ENCODE results near the gene ZNF438.
A peak's percentile ranks its signal among the peaks of the same experiment; 100 is the strongest.

ZNF438 gene

DNA sequence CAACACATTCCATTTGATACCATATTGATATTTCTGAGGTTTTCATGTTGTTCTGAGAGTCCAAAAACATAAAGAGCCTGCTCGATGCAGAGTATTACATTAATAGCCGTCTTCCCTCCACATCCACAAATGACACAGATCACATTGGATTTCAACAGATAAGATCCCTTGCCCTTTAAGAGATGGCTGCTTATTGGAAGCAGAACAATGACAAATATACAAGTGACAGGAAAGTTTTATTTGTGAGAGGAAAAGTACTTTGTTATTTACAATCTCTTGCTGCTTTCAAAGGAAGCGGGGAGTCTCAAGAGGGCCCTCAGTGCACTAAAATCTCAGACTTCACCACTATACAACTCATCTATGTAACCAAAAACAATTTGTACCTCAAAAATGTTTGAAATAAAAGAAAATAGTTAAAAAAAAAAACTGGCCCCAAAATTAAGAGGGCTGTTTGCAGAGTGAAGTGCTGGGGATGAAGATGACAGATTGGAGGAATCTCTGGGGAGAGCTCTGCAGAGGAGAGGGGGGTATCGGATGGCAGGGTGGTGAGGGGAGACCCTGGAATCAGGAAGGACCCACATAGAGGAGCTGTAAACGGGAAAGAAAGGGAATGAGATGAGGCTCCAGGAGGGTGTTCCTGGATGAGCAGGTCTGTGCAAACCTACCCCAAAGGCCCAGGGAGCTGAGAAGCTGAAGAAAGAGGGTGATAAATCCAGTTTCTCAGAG, 42.5 kb upstream of the ZNF438 start:
- DNase-seq (ENCODE audit: low spot score) = no peak
- TF ChIP-seq, protein P1, sequence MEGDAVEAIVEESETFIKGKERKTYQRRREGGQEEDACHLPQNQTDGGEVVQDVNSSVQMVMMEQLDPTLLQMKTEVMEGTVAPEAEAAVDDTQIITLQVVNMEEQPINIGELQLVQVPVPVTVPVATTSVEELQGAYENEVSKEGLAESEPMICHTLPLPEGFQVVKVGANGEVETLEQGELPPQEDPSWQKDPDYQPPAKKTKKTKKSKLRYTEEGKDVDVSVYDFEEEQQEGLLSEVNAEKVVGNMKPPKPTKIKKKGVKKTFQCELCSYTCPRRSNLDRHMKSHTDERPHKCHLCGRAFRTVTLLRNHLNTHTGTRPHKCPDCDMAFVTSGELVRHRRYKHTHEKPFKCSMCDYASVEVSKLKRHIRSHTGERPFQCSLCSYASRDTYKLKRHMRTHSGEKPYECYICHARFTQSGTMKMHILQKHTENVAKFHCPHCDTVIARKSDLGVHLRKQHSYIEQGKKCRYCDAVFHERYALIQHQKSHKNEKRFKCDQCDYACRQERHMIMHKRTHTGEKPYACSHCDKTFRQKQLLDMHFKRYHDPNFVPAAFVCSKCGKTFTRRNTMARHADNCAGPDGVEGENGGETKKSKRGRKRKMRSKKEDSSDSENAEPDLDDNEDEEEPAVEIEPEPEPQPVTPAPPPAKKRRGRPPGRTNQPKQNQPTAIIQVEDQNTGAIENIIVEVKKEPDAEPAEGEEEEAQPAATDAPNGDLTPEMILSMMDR (conservative IDR thresholded peaks at IDR 0.05; ENCODE audit: low read depth) = no peak
- ChIA-PET POLR2A (ENCODE audit: low non-redundant PET) (no interaction called here), CTCF (interaction anchor here (0.6 to 0.7 kb wide), 2 partner anchors 24 to 403 kb away, joined by 3 to 6 read pairs; no protein-coding TSS in a partner anchor)
- no peak overlapping the region for H3K27ac ChIP-seq

DNA sequence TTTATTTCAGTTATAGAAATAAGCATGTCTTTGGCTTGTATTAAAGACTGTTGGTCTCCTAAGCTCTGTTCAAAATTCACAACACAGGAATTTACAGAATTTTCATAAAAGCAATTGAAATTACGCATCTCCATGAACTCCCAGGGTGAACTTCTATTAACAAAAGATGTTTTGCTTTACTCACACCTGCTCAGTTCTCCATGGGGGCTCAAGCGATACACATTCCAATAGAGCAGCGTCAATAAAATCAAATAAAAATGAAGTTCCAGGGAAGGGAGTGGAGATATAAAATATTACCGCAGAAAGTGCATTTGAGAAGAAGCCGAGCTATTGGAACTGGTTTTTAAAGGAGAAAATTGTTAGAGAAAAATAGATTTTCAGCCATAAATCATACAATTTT, 41.5 kb upstream of the ZNF438 start:
- DNase-seq (ENCODE audit: low spot score) = no peak
- TF ChIP-seq, protein P1 (conservative IDR thresholded peaks at IDR 0.05; ENCODE audit: low read depth) = no peak
- ChIA-PET CTCF (interaction anchor here (0.6 to 0.9 kb wide), 2 partner anchors 10 to 24 kb away, joined by 3 read pairs; no protein-coding TSS in a partner anchor), POLR2A (ENCODE audit: low non-redundant PET) (no interaction called here)
- no peak overlapping the region for H3K27ac ChIP-seq

DNA sequence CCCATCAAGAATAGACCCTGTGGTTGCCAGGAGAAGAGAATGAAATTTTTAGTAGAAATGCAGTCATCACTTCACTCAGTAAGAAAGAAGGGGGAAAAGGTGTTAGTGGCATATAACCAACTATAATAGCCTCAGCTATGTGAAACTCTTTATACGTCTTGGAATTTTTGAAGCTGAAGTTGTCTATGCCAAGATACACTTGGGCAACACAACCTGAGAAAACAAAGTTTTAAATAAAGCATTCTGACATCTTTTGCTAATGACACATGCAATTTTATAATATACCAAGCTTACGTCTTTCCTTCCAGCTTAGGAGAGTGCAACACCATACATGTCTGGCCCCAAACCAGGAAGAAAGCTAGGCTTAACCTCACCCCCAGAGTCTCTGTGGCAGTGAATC, 40.8 kb upstream of the ZNF438 start:
- CTCF ChIA-PET = interaction anchor here (0.9 kb wide), 1 partner anchor 11 kb away, joined by 3 read pairs; no protein-coding TSS in a partner anchor
- POLR2A ChIA-PET (ENCODE audit: low non-redundant PET) = no interaction called here
- H3K27ac ChIP-seq = no peak overlapping the region
- TF ChIP-seq, protein P1 (conservative IDR thresholded peaks at IDR 0.05; ENCODE audit: low read depth) = no peak
- DNase-seq (ENCODE audit: low spot score) = no peak

DNA sequence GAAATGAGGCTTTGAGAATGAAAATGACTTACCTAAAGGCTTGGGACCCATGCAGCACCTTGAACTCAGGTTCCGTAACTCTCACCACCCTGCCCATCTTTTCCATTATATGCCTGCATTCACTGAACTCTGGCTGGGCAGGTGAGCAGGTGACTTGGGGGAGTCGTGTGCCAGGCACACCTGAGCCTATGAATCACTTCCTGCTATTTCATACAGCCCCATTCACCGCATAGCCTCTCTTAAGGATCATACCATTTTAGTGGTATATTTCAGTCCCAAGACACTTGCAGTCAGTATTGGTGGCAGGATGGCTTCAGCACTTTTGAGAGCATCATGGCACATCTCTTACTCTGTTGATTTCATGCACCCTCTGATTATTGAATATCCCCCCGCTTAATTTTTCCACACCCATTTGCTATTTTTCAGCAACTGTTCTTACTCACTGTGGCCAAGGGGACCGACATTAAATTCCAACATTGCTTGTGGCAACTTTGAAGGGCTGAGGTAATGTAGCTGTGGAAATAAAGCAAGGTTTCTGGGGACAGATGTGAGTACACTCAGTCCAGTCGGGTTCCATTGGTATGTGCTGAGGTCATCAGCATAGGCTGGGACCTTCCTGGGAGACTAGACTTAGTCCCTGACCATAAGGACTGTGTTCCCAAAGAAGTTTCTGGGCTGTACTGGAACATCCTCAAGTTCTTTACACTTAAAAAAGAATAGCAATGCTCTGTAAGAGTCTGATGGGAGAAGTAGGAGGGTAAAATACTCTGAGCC, 39.8 kb upstream of the ZNF438 start:
- peak; percentile 46 for DNase-seq (ENCODE audit: low spot score)
- H3K27ac ChIP-seq = no peak overlapping the region
- TF ChIP-seq, protein P1 (conservative IDR thresholded peaks at IDR 0.05; ENCODE audit: low read depth) = no peak
- ChIA-PET POLR2A (ENCODE audit: low non-redundant PET) (no interaction called here), CTCF (no interaction called here)

DNA sequence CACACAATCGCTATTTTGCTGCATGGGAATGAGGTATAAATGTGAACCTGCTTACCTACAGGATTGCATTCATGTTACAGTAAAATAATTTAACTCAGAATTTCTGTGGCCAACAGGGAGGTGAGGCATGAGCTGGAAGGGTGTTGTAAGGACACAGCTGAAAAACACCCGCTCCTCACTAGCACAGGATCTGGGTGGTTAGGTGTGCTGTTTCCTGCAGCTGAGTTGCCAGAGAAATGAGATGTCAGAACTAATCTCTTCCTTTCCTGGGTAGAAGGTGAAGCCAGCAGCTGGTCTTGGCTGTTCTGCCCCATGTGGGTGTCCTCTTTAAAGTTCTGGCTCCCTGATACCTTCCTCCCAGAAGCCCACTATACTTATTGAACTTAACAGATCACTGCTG, 39.0 kb upstream of the ZNF438 start:
- H3K27ac ChIP-seq = no peak overlapping the region
- no peak for DNase-seq (ENCODE audit: low spot score)
- POLR2A ChIA-PET (ENCODE audit: low non-redundant PET) = no interaction called here
- CTCF ChIA-PET = no interaction called here
- TF ChIP-seq, protein P1 (conservative IDR thresholded peaks at IDR 0.05; ENCODE audit: low read depth) = no peak

DNA sequence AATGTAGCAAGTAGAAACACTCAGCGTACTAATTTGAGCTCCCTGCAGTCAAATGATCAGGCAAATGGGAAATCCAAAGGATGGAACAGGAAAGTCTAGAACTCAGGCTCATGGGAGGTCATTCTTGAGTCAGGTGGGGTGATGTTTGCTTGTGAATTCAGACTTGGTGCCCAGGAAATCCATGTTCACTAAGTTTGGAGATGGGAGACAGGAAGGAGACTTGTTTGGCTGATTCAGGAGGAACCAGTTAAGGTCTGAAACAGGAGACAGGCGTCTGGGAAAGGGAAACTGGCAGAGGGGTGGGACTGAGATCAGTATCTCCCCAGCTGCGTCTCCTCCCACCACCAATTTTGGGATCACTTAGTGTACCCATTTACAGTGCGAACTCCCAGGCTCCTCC, 38.4 kb upstream of the ZNF438 start:
- TF ChIP-seq, protein P1 (conservative IDR thresholded peaks at IDR 0.05; ENCODE audit: low read depth) = no peak
- ChIA-PET CTCF (no interaction called here), POLR2A (ENCODE audit: low non-redundant PET) (no interaction called here)
- H3K27ac ChIP-seq = no peak overlapping the region
- no peak for DNase-seq (ENCODE audit: low spot score)
